Subcutaneous abdominal adipose tissue (tissue), 5 donors: ENCODE results near the gene SAMD4A.
A peak's percentile ranks its signal among the peaks of the same experiment; 100 is the strongest.

Experiments
- H3K27ac ChIP-seq: one replicate; pipeline ENCODE4 v1.7.0; 2013; ENCODE audit warnings: low read depth, mild to moderate bottlenecking, inconsistent platforms, low read length, moderate library complexity
- H3K27me3 ChIP-seq, 5 donors: one replicate each; pipeline ENCODE4 v1.7.0; 2013; ENCODE audit warnings: low read length in 5 of 5, inconsistent platforms in 1 of 5; ENCODE audit not compliant: control insufficient read depth in 5 of 5, insufficient read depth in 4 of 5
- H3K36me3 ChIP-seq, 5 donors: one replicate each; pipeline ENCODE4 v1.7.0; 2013; ENCODE audit warnings: low read length in 5 of 5; ENCODE audit not compliant: control insufficient read depth in 5 of 5, insufficient read depth in 5 of 5
- H3K4me1 ChIP-seq, 5 donors: one replicate each; pipeline ENCODE4 v1.7.0; 2013; ENCODE audit warnings: low read length in 5 of 5, mild to moderate bottlenecking in 3 of 5, moderate library complexity in 1 of 5; ENCODE audit not compliant: control insufficient read depth in 5 of 5, insufficient read depth in 5 of 5
- H3K4me3 ChIP-seq, 5 donors: one replicate each; pipeline ENCODE4 v1.7.0; 2013; ENCODE audit warnings: low read length in 5 of 5, low read depth in 1 of 5
- H3K9ac ChIP-seq, 5 donors: one replicate each; pipeline ENCODE4 v1.7.0; 2013; ENCODE audit warnings: low read length in 5 of 5, mild to moderate bottlenecking in 4 of 5, moderate library complexity in 3 of 5
- H3K9me3 ChIP-seq, 5 donors: one replicate each; pipeline ENCODE4 v1.7.0; 2013; ENCODE audit warnings: low read length in 5 of 5; ENCODE audit not compliant: control insufficient read depth in 5 of 5
- donor health status: healthy.
- donor health status: healthy.
- donor health status: healthy.
- donor health status: healthy.
- donor health status: healthy.

The SAMD4A gene

GRCh38 chr14:54685286-54685845 lies 118.4 kb downstream of the SAMD4A start:
- peak overlapping the region in 1 of 5 donors; percentile 2 for H3K4me3 ChIP-seq
- H3K27me3 ChIP-seq = no peaks in the 10 kb centered on the region
- H3K4me1 ChIP-seq = peaks cover 8 to 40% (median 35%) of the 10 kb centered on the region in 5 donors
- H3K9ac ChIP-seq = peak overlapping the region in 2 of 5 donors; percentile 19 to 41
- H3K9me3 ChIP-seq = no peaks in the 10 kb centered on the region
- H3K27ac ChIP-seq = peak overlapping the region; percentile 68
- H3K36me3 ChIP-seq = no peaks in the 10 kb centered on the region

- H3K9me3 ChIP-seq = no peaks in the 10 kb centered on the region
- peaks cover 8 to 47% (median 39%) of the 10 kb centered on the region in 5 donors for H3K4me1 ChIP-seq
- peak overlapping the region; percentile 68 for H3K27ac ChIP-seq
- H3K4me3 ChIP-seq = no peak overlapping the region
- H3K27me3 ChIP-seq = no peaks in the 10 kb centered on the region
- H3K36me3 ChIP-seq = no peaks in the 10 kb centered on the region
- peak overlapping the region in 3 of 5 donors; percentile 19 to 55 (median 49) for H3K9ac ChIP-seq
Measured at GRCh38 chr14:54686219-54686870, 119.4 kb downstream of the SAMD4A start.

- Histone ChIP-seq H3K27me3 (no peaks in the 10 kb centered on the region), H3K9me3 (no peaks in the 10 kb centered on the region), H3K36me3 (no peaks in the 10 kb centered on the region), H3K27ac (peak overlapping the region; percentile 68), H3K4me3 (no peak overlapping the region), H3K4me1 (peaks cover 14 to 55% (median 47%) of the 10 kb centered on the region in 5 donors), H3K9ac (peak overlapping the region in 3 of 5 donors; percentile 40 to 50 (median 49))
Measured at GRCh38 chr14:54686871-54687749, 120.2 kb downstream of the SAMD4A start.

- Histone ChIP-seq H3K9me3 (no peaks in the 10 kb centered on the region), H3K9ac (no peak overlapping the region), H3K4me1 (peaks cover 14 to 61% (median 52%) of the 10 kb centered on the region in 5 donors), H3K27me3 (no peaks in the 10 kb centered on the region), H3K4me3 (no peak overlapping the region), H3K36me3 (no peaks in the 10 kb centered on the region), H3K27ac (peak overlapping the region; percentile 68)
Measured at GRCh38 chr14:54687750-54688119, 120.8 kb downstream of the SAMD4A start.

GRCh38 chr14:54688229-54688628 lies 121.3 kb downstream of the SAMD4A start:
- no peak overlapping the region for H3K9ac ChIP-seq
- no peaks in the 10 kb centered on the region for H3K27me3 ChIP-seq
- H3K4me3 ChIP-seq = no peak overlapping the region
- H3K36me3 ChIP-seq = no peaks in the 10 kb centered on the region
- H3K9me3 ChIP-seq = no peaks in the 10 kb centered on the region
- H3K27ac ChIP-seq = peak overlapping the region; percentile 68
- peaks cover 14 to 64% (median 52%) of the 10 kb centered on the region in 5 donors for H3K4me1 ChIP-seq

GRCh38 chr14:54689928-54690327 lies 123.0 kb downstream of the SAMD4A start:
- Histone ChIP-seq H3K27me3 (no peaks in the 10 kb centered on the region), H3K4me3 (no peak overlapping the region), H3K9me3 (no peaks in the 10 kb centered on the region), H3K4me1 (peaks cover 14 to 52% (median 38%) of the 10 kb centered on the region in 5 donors), H3K36me3 (no peaks in the 10 kb centered on the region), H3K27ac (no peak overlapping the region), H3K9ac (no peak overlapping the region)

GRCh38 chr14:54690887-54691286 lies 124.0 kb downstream of the SAMD4A start:
- H3K4me1 ChIP-seq = peaks cover 8 to 42% (median 29%) of the 10 kb centered on the region in 5 donors
- no peaks in the 10 kb centered on the region for H3K27me3 ChIP-seq
- H3K4me3 ChIP-seq = no peak overlapping the region
- peak overlapping the region; percentile 26 for H3K27ac ChIP-seq
- H3K36me3 ChIP-seq = no peaks in the 10 kb centered on the region
- no peaks in the 10 kb centered on the region for H3K9me3 ChIP-seq
- peak overlapping the region in 2 of 5 donors; percentile 15 to 41 for H3K9ac ChIP-seq

GRCh38 chr14:54691525-54692283 lies 124.8 kb downstream of the SAMD4A start:
- Histone ChIP-seq H3K9ac (peak overlapping the region in 1 of 5 donors; percentile 43), H3K4me1 (peaks cover 6 to 36% (median 24%) of the 10 kb centered on the region in 5 donors), H3K27ac (peak overlapping the region; percentile 26), H3K36me3 (no peaks in the 10 kb centered on the region), H3K27me3 (no peaks in the 10 kb centered on the region), H3K9me3 (no peaks in the 10 kb centered on the region), H3K4me3 (no peak overlapping the region)

GRCh38 chr14:54692284-54692772 lies 125.4 kb downstream of the SAMD4A start:
- Histone ChIP-seq H3K9ac (peak overlapping the region in 2 of 5 donors; percentile 0 to 43), H3K4me1 (peaks cover 6 to 34% (median 19%) of the 10 kb centered on the region in 5 donors), H3K27me3 (no peaks in the 10 kb centered on the region), H3K36me3 (no peaks in the 10 kb centered on the region), H3K4me3 (no peak overlapping the region), H3K9me3 (no peaks in the 10 kb centered on the region), H3K27ac (peak overlapping the region; percentile 26)
